ENCODE measurements around the gene SCN8A.
A peak's percentile ranks its signal among the peaks of the same experiment; 100 is the strongest.

The SCN8A gene

DNA sequence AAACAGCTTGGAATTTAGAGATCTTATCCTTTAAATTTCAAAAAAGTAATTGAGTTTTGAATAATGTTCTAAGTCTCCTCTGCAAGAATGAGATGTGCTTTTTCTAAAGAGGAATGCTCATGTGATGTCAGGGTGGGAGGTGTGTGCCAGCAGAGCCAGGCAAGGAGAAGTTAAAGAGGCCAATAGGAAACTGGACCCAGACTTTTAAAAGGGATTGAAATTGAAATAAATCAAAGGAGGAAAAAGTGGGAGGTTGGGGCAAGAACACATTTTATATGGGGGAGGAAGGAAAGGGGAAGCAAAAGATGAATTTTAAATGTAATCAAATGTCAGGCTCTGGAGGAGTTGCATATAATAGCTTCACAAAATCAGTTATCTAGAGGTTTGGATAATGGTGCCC lies 131.4 kb downstream of the SCN8A start:
- DNase-seq = no peak

DNA sequence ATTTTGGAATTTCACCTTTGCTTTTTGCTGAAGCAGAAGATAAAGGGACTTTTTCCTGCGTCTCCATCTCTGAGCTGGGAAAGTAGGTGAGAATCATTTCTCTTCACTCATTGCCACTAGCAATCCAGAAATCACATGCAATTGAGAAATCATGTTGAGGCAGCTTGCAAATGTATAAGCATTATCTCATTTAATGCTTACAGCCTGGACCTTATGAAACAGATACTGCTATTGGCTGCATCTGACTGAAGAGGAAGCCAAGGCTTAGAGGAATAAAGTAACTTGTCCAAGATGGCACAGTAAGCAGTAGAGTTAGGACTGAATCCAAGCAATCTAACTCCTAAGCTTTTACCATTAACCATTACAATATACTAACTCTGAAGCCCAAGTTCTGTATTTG lies 135.1 kb downstream of the SCN8A start:
- DNase-seq = no peak

DNA sequence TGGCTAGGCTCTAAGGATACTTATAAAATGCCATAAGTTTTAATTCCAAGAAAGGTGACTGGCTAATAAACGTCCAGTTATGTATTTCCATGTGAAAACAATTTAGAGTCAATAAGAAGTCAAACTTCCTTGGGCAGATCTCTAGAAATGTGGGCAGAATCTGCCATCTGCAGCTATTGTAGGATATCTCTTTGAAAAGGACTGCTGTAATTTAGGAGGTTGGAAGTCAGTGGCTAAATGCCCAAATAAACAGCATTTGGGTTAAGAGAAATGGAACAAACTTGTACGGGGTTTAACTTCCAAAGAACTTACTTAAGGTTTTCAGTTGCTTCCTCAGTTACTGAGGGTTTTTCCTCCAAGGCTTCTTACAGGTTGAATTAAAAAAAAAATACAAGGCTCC lies 135.9 kb downstream of the SCN8A start:
- no peak for DNase-seq

DNA sequence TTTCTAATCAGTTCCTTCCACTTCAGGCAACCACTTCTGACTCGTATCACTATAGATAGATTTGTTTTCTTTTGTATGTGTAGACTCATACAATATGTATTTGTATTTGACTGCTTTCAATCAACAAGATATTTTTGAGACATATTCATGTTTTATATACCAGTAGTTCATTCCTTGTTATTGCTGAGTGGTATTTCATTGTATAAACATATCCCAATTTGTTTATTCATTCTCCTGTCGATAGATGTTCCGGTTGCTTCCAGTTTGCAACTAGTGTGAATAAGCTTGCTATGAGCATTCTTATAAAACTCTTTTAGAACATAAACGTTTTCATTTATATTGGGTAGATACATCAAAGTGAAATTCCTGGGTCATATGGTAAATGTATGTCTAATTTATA lies 138.3 kb downstream of the SCN8A start:
- no peak for DNase-seq

DNA sequence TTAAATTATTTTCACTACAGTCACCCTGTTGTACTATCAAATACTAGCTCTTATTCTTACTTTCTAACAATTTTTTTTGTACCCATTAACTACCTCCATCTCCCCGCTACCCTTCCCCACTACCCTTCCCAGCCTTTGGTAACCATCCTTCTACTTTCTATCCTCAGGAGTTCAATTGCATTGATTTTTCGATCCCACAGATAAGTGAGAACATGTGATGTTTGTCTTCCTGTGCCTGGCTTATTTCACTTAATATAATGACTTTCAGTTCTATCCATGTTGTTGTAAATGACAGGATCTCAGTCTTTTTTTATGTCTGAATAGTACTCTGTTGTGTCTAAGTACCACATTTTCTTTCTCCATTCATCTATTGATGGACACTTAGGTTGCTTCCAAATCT lies 139.7 kb downstream of the SCN8A start:
- DNase-seq = no peak

DNA sequence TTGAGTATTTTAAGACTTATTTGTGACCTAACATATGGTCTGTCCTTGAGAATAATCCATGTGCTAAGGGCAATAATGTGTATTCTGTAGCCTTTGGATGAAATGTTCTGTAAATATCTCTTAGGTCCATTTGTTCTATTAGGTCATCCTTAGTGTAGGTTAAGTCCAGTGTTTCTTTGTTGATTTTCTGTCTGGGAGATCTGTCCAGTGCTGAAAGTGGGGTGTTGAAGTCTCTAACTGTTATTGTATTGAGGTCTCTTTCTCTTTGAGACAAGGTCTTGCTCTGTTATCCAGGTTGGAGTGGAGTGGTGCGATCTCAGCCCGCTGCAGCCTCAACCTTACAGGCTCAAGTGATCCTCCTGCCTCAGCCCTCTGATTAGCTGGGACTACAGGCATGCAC lies 149.5 kb downstream of the SCN8A start:
- no peak for DNase-seq

DNA sequence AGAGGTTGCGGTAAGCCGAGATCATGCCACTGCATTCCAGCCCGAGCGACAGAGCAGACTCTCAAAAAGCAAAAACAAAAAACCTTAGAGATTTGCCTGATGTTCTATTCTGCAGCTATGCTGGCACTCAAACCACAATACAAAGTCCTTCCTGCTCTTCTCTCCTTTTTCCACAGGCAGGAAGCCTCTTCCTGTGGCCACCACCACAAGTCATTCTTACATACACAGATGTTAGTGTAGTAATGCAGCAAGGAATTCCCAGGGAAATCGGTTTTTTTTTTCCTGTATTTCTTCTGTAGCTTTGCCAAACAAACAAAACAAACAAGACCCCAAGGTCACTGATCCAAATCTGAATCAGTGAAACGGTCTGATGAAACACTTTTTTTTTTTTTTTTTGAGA lies 153.2 kb downstream of the SCN8A start:
- no peak for DNase-seq

DNA sequence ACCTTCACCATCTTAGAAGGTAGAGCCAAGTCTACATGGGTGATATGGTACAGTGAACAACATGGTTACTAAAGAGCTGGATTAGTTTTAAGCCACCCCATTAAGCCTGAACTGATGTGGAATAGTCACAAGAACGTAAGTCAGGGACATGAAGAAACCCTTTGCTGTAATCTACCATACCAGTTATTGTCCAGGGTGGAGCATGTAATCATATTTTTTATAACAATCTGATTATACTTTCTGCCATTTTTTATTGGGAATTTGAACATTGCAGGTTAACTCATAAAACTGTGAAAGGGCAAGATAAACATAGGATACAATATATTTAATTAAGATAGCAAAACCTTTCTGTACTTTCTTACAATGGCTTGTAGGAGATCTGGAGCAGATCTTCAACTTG lies 153.9 kb downstream of the SCN8A start:
- DNase-seq = no peak

DNA sequence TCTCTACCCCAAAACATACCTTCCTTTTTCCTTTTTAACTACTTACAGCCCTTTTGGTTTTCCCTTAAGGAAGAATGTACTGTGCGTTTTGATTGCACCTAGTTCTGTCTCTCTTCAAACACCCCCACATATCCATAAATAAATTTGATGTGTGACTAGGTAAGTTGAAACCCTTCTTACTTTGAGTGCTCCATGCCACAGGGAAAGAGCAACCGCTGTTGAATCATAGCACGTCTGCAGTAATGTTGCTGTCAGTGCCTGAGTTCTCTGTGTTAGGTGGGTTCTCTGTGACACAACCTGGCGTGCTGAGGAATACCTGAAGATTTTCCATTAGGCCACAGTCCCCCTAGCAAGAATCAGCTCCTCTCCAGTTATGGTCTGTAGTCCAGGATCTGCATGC lies 155.4 kb downstream of the SCN8A start:
- DNase-seq = no peak

DNA sequence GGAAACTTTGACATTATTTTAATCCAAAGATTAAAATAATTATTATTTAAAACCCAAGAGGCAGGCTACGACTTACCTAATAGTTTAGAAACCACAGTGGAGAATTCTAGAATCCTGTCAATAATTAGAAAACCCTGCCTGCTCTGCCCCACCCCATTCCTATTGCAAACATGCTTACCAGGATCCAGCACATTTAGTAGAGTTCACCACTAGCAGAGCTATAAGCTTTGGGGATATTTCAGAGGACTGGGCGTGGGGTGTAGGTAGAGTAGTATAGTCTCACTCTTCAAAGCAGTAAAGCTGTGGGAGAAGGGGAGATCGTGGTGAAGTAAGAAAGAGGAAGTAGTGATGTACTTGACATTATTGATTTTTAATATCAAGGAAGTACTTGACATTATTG lies 157.2 kb downstream of the SCN8A start:
- DNase-seq = no peak

DNA sequence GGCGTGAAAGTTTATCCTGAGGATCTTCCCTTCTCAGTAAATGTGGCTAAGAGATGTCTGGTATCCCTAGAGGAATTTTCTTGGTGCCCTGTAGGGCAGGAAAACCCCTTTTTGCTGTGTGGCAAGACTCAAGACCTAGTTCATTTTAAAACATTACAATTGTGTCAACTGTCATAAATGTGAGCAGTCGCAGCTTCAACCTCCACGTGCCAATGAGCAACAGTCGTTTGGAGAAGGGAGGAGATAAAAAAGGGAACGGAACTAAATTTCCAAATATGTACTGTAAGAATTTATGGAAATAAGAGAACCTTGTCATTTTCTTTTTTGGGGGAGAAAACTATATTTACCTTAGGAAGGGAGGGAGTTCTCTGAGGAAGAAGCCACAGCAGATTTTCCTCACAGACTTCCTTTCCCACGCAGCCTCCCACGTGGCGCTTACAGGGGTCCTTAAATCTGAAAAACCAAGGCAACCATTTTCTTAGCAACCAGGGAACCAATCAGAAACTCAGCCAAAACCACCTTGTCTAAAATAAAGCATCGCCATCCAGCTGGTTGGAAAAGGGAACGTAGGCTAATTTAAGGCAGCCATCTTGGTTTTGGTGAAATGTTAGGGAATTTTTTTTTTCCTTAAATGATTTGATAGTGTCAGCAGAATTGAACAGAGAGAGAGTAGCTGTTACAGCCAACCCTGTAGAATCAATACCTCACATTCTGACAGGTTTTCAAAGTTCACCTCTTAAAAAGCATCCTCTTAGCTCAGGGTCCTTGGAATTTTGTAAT lies 158.4 kb downstream of the SCN8A start:
- DNase-seq = no peak

DNA sequence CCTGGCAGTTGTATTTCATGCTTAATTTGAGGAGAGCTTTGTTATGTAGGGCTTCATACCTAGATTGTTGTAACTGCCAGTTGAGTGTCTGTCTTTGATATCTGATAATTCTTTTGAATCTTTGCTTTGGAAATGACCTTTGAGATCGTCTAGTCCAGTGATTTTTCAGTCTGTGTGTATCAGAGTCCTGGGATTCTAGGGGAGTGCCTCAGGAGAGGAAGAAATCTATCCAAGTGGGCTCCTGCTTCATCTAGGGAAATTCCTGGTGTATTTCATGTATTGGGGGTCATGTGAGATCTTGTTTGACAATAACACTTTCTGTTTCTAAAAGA lies 158.9 kb downstream of the SCN8A start:
- no peak for DNase-seq

DNA sequence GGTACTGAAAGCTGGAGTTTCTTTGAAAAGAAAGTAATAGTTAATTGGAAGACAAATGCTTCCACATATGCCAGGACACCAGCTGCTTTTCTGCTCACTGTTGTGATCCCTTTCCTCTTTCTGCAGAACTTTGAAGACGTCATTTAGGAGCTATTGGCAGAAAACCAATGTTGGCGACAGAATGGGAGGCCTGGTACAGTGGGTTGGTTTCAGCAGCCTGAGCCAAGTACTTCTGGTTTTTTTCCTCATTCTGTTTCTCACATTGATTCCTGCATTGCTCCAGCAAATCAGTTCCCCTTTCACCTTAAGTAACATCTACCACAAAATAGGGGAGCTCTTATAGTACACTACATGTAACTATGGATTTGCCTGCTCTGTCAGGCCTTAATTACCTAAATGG lies 160.6 kb downstream of the SCN8A start:
- no peak for DNase-seq

DNA sequence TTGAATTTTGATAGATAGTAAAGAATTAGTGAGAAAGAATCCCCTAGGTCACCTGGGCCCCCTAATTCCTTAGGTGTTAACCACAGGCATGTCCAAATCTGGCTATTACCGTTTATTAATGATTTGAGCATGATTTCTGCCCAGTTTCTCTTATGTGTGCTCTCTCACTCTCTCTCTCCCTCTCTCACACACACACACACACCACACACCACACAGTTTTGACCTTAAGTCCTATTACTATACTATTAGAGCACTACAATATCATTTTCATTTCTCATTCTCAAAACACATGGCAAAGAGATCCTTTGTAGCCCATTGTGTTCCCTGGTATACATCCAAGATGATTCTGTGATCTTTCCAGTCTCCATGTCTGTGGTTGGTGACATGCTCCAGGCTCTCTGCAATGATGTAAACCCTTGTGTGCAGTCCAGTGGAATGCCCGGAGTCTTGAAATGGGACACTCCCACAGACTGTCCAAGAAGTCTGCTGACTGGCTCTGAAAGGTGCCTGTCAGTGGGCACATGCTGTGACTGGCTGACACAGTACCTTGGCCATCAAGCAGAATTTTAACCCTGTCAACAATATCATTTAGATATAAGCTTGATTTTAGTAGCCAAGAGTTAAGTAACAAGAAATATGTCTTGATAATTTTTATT lies 161.3 kb downstream of the SCN8A start:
- DNase-seq = peak; percentile 66

DNA sequence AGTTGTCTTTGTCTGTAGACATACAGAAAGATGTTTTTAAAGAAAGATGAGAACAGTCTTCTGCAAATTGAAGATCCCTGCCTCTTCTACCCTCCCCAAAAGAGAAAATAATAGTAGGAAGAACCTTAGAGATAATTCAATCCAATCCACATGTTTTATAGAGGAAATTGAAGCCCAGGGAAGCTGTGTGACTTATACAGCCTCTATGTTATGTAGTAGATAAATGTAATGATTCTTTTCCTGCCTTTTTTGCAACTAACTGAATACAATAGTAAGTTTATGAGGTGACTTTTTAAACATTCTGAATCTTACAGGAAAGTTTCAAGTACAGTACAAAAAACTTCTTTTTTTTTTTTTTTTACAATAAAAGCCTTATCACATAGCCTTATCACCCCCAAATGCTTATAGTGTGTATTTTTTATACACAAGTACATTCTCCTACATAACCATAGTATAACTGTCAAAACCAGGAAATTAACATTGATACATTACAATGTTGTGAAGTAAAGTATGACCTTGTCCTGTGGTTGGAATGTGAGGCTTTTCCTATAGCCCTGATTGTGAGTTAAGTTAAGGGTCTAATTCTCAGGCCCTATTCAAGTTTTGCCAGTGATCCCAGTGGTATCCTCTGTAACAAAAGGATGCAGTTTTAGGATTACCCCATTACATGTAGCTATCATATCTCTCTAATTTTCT lies 163.1 kb downstream of the SCN8A start:
- DNase-seq = no peak

DNA sequence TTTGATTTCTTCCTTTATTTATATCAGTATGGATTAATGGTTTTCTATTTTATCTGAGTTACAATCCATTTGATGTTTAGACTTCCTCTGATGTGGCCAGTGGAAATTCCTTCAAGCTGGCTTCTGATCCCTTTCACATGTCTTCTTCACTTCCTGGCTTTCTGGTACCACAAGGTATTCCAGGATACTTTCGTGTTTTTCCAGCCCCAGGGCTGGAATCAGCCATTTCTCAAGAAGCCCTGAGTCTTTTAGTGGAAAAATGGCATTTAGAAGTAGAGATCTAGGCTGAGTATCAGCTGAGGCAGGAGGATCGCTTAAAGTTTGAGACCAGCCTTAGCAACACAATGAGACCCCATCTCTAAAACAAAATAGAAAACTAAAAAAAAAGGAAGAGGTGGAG lies 164.2 kb downstream of the SCN8A start:
- no peak for DNase-seq

DNA sequence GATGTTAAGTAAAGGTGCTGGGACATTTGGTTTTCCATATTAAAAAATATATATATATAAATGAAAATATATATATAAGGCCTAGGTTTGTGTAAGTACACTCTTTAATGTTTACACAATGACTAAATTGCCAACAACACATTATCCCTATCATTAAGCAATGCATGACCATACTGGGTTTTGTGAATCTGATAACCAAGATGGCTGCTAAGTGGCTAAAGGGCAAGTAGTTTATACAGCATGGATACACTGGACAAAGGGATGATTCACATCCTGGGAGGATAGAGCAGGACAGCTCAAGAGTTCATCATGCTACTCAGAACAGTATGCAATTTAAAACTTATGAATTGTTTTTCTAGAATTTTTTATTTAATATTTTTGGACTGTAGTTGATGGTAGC lies 168.1 kb downstream of the SCN8A start:
- no peak for DNase-seq

DNA sequence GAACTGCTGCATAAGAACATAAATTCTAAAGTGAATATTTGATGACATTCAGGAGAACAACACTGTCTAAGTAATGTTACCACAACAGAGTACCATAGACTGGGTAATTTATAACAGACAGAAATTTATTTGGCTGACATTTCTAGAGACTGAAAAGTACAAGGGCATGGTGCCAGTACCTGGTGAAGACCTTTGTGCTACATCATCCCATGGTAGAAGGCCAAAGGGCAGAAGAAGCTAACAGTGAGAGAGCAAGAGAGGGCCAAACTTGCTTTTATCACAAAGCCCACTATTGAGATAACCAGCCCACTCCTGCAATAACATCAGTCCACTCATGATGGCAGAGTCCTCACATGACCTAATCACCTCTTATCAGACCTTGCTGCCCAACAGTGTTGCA lies 168.7 kb downstream of the SCN8A start:
- no peak for DNase-seq

DNA sequence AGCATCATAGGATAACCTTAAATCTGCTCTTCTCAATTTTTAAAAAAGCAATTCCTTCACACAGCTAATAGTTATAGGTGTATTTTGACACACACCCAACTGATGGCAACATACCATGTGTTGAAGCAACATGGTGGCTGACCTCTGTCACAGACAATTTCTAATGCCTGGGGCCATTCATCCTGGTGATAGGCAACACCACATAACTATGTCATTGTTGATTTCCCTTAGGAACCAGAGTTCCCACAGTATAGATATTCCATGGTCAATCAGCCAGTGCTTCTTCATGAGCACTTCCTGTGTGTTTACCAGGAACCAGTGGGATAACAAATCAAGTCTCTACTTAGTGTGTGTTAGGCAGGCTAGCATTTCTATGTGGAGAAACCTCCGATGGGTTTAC lies 169.2 kb downstream of the SCN8A start:
- no peak for DNase-seq

DNA sequence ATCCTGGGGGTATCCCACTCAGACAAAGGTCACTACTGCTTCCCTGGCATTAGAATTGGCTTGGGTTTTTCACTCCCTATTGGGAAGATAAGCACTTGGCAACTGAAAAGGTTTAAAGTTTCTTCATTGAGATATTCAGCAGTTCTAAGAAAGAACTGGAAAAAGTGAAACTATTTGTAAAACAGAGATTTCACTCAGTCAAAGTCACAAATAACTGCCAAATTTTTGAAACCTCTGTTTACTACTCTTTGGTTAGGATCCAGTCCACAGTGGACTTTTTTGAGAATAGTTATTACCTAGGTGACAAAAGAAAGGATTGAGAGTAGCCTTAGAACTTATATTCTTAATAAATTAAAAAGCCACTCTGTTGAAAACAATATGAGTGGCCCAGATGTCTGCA lies 172.7 kb downstream of the SCN8A start:
- no peak for DNase-seq

DNA sequence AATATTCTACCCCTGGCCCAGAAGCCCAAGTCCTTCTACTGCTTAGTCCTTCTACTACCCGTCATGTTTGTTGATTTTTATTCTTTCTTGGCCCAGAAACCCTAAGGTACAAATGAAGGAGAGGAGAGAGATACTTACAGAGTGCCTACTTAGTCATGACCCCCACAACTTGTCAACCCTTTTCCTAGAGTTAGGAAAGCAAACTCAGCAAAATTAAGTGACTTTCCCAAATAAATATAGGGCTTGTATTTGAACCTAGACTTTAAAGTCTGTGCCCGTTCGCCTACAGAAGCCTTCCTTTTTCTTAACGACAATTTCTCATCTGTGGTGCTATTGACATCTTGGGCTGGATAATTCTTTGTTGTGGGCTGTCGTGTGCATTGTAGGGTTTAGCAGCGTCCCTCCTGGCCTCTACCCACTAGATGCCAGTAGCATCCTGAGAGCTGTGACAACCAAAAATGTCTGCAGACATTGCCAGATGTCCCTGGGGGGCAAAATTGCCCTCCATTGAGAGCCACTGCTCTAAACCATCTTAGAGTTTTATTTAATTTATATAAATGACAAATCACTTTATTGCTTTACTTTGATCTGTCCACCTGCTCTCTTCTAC lies 175.1 kb downstream of the SCN8A start:
- DNase-seq = no peak

DNA sequence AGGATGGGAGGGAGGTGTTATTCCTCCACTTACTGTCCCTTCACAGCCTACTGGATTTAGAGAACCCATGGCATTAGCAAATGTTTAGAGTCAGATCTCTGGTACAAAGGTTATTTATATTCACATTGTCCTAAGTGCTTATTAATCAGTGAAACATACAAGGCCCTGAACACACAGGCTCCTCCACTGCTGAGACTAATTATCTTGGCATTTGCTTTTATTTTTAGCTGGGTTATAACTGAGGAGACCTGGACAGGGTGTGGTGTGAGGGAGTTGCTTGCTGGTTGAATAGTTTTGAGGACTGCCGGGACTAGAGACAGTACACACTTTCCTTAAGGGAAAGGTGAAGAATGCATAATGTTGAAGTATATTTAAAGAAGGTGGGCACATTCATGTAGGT lies 180.0 kb downstream of the SCN8A start:
- no peak for DNase-seq

DNA sequence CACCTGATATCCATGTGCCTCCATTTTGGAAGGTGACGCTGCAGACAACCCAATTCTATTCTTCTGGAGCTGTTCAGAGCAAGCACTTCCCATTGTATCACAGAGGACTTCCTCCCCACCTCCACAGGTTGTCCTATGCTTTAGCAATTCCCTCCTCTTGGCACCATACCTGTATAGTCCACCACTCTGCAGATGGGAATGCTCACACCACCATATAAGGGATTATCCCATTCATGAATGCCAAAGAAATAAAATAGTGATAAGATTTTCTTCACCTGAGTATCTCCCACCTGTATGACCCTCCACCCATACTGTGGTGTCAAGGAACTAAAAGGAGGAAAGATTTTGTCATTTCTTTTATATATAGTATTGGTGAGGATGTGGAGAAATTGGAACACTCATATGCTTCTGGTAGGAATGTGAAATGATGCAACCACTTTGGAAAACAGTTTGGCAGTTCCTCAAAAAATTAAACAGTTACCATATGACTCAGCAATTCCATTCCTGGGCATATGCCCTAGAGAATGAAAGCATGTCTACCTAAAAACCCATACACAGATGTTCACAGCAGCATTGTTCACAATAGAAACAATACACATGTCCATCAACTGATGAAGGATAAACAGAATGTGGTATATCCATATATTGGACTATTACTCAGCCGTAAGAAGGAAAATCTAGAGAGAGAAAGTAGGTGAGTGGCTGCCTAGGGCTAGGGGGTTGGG lies 182.3 kb downstream of the SCN8A start:
- no peak for DNase-seq
